GM12878 (cell line): ENCODE measurements around the gene LIN7B. TPM values are rescaled to one million over a fixed set of nuclear protein-coding genes. Genes with fewer than 3 reads are reported as not detected.

Experiments used
- ATAC-seq: fragments of 200-7000 bp; cut with Tn5 transposase; 3 replicates; pipeline ENCODE4 v1.9.1; 2020; ENCODE audit warnings: mild to moderate bottlenecking, moderate library complexity
- BruUV-seq: library from RNA; stranded (reverse); fragments of 400-500 nt; replicated peaks from 2 replicates; lab custom pipeline; 2021; lab: Mats Ljungman, UMichigan
- CTCF ChIA-PET: fragments of 300-600 bp; sonication (Branson Sonifier 250); formaldehyde crosslinking; extraction: SDS; loops from one replicate; lab custom pipeline; 2021; ENCODE audit warnings: inconsistent platforms; lab: Yijun Ruan, JAX
- POLR2A ChIA-PET: fragments of 350-600 bp; formaldehyde crosslinking; extraction: SDS; loops from one replicate; lab custom pipeline; 2021; ENCODE audit warnings: inconsistent platforms; lab: Charles Lee
- RAD21 ChIA-PET: fragments of 300-600 bp; sonication (Branson Sonifier 250); formaldehyde crosslinking; loops from one replicate; lab custom pipeline; 2023; ENCODE audit warnings: antibody characterized with exemption; ENCODE audit not compliant: unreplicated experiment; lab: Charles Lee
- SMC1A ChIA-PET: fragments of 300-600 bp; sonication (Branson Sonifier 250); formaldehyde crosslinking; loops from one replicate; lab custom pipeline; 2023; ENCODE audit not compliant: unreplicated experiment, uncharacterized antibody; lab: Charles Lee
- DNase-seq: peaks from one replicate; pipeline ENCODE4 v3.0.0-alpha.2; 2011; ENCODE audit warnings: low read depth, low spot score
- FAIRE-seq: peaks from 3 replicates; lab custom pipeline; 2011; peaks lifted over from hg19 to GRCh38; lab: Jason Lieb, UNC
- H2AFZ ChIP-seq: 2 replicates; pipeline ENCODE4 v1.6.0; 2011; ENCODE audit warnings: low read depth, low read length, control low read depth; ENCODE audit not compliant: control insufficient read depth
- H3K27ac ChIP-seq: 2 replicates; pipeline ENCODE4 v1.5.1; 2011; ENCODE audit warnings: control low read depth; ENCODE audit not compliant: control insufficient read depth, insufficient read depth
- H3K27me3 ChIP-seq, 2 experiments: replicated peaks in 1 of 2; 2 replicates each; pipeline versions ENCODE4 v1.6.0 to v1.6.1; 2011; ENCODE audit warnings: low read length in 1 of 2; ENCODE audit not compliant: control insufficient read depth in 2 of 2, insufficient read depth in 2 of 2
- H3K36me3 ChIP-seq, 2 experiments: 2 replicates each; pipeline ENCODE4 v1.5.1; 2011; ENCODE audit warnings: low read length in 1 of 2; ENCODE audit not compliant: control insufficient read depth in 2 of 2, insufficient read depth in 2 of 2
- H3K4me1 ChIP-seq: 2 replicates; pipeline ENCODE4 v1.6.1; 2011; ENCODE audit warnings: mild to moderate bottlenecking, low read length, moderate library complexity, mixed read lengths; ENCODE audit not compliant: control insufficient read depth, insufficient read depth
- H3K4me2 ChIP-seq: 2 replicates; pipeline ENCODE4 v1.6.0; 2011; ENCODE audit warnings: control low read depth; ENCODE audit not compliant: control insufficient read depth, insufficient read depth
- H3K4me3 ChIP-seq: fragments of 200-600 bp; sonication (generic); 2 replicates; pipeline ENCODE4 v1.5.1; 2016
- H3K79me2 ChIP-seq: 2 replicates; pipeline ENCODE4 v1.6.0; 2011; ENCODE audit warnings: low read length; ENCODE audit not compliant: control insufficient read depth, insufficient read depth
- H3K9ac ChIP-seq: 2 replicates; pipeline ENCODE4 v1.8.0; 2011; ENCODE audit warnings: low read length, control low read depth, mixed read lengths; ENCODE audit not compliant: control insufficient read depth, insufficient read depth
- H3K9me3 ChIP-seq: replicated peaks from 3 replicates; pipeline ENCODE4 v1.5.1; 2011; ENCODE audit warnings: mild to moderate bottlenecking, low read length; ENCODE audit not compliant: control insufficient read depth, insufficient read depth
- H4K20me1 ChIP-seq: 2 replicates; pipeline ENCODE4 v1.6.0; 2011; ENCODE audit not compliant: control insufficient read depth, insufficient read depth
- IKZF1 ChIP-seq: fragments of 450-650 bp; conservative IDR thresholded peaks from 2 replicates; pipeline ENCODE4 v1.6.1; 2017; ENCODE audit warnings: antibody characterized with exemption, mild to moderate bottlenecking
- POLR2A ChIP-seq: IDR thresholded peaks from 2 replicates; pipeline ENCODE4 v1.6.1; 2011; ENCODE audit warnings: low read depth, mild to moderate bottlenecking, low read length
- WGBS: methylation state at CpG from one replicate; pipeline ENCODE4 v1.1.6; 2016; ENCODE audit warnings: low lambda C conversion rate; ENCODE audit not compliant: insufficient replicate concordance, insufficient coverage; ENCODE audit errors: missing lambda C conversion rate; 5-methylcytosine and 5-hydroxymethylcytosine counted together
- in situ Hi-C: fragments of 300-500 bp; cut with MboI; formaldehyde crosslinking; loops from 9 replicates; pipeline ENCODE4 v1.14.3; 2018; ENCODE audit warnings: mixed read lengths
- intact Hi-C: fragments of 100-400 bp; cut with micrococcal nuclease; formaldehyde crosslinking; loops from one replicate; pipeline ENCODE4 v1.14.2; 2022; ENCODE audit not compliant: unreplicated experiment
- polyA plus RNA-seq, 11 experiments: library from polyadenylated mRNA; depleted of rRNA in 4 of 11; unstranded in 6 of 11; stranded (reverse) in 5 of 11; fragments of >200 nt; fragmentation: Nextera tagmentation in 4 of 11; fragmentation: Illumina TruSeq in 1 of 11; extraction: Ambion mirVana in 4 of 11; extraction: Trizol in 1 of 11; gene quantifications; 1 replicate in 1 of 11; 2 replicates in 10 of 11; pipeline versions ENCODE4 v1.2.1 to v1.2.3, GENCODE V29; 2011 to 2016; ENCODE audit warnings: inconsistent platforms in 2 of 11, missing spikeins in 2 of 11, low read depth in 1 of 11
- total RNA-seq, 4 experiments: library from RNA; depleted of rRNA in 3 of 4; stranded (reverse); fragments of >200 nt in 3 of 4; fragmentation: Illumina TruSeq in 1 of 4; extraction: Trizol in 1 of 4; gene quantifications; 2 replicates each; pipeline versions ENCODE4 v1.2.1 to v1.2.3, GENCODE V29; 2013 to 2021
- TF ChIP-seq, protein P1 (sequence below): fragments of 450-650 bp; IDR thresholded peaks from 2 replicates; pipeline ENCODE4 v1.6.1; 2016; ENCODE audit warnings: mild to moderate bottlenecking, moderate library complexity, borderline replicate concordance
- TF ChIP-seq, protein P2 (sequence below): fragments of 450-650 bp; formaldehyde crosslinking; IDR thresholded peaks from 2 replicates; pipeline ENCODE4 v1.5.0; 2022; ENCODE audit warnings: mild to moderate bottlenecking, missing genetic modification characterization

LIN7B gene
- total and polyA plus RNA-seq, 10 of the 15 experiments (the other 5 are each of a cell fraction or from before 2014, with no cell fraction given): 0.15 to 3.5 (median 1.6) TPM; not detected in 2

DNA sequence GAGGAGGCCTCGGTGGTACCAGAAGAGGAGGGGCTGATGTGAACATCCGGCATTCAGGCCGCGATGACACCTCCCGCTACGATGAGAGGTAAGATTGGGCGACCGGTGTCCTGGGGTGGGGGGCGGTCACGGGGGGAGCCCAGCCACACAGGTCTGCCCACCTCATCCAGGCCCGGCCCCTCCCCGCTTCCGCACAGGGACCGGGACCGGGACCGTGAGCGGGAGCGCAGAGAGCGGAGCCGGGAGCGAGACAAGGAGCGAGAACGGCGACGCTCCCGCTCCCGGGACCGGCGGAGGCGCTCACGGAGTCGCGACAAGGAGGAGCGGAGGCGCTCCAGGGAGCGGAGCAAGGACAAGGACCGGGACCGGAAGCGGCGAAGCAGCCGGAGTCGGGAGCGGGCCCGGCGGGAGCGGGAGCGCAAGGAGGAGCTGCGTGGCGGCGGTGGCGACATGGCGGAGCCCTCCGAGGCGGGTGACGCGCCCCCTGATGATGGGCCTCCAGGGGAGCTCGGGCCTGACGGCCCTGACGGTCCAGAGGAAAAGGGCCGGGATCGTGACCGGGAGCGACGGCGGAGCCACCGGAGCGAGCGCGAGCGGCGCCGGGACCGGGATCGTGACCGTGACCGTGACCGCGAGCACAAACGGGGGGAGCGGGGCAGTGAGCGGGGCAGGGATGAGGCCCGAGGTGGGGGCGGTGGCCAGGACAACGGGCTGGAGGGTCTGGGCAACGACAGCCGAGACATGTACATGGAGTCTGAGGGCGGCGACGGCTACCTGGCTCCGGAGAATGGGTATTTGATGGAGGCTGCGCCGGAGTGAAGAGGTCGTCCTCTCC lies 6.3 kb upstream of the LIN7B start:
- ATAC-seq: no peak
- Histone ChIP-seq H3K9ac (no peak overlapping the region), H3K4me3 (no peak overlapping the region), H3K27ac (no peak overlapping the region), H3K4me1 (no peaks in the 10 kb centered on the region), H3K79me2 (no peaks in the 10 kb centered on the region), H3K4me2 (no peak overlapping the region), H3K27me3 (no peaks in the 10 kb centered on the region), H2AFZ (no peak overlapping the region), H3K36me3 (peaks cover 7 to 41% of the 10 kb centered on the region in 2 experiments), H4K20me1 (no peaks in the 10 kb centered on the region), H3K9me3 (no peaks in the 10 kb centered on the region)
- ChIA-PET CTCF (interaction anchor here (1.0 kb wide), 1 partner anchor 91 kb away, joined by 3 read pairs; no protein-coding TSS in a partner anchor), POLR2A (no interaction called here), RAD21 (no interaction called here), SMC1A (no interaction called here)
- intact Hi-C loops (no loop called here), in situ Hi-C loops (no loop called here)
- 92% methylated on average over 78 of the region's 93 CpGs for WGBS
- DNase-seq: no peak
- no TSS peak for BruUV-seq
- TF ChIP-seq POLR2A: peak; percentile 44; the same call in 1 of the 2 replicates
- TF ChIP-seq, protein P1, sequence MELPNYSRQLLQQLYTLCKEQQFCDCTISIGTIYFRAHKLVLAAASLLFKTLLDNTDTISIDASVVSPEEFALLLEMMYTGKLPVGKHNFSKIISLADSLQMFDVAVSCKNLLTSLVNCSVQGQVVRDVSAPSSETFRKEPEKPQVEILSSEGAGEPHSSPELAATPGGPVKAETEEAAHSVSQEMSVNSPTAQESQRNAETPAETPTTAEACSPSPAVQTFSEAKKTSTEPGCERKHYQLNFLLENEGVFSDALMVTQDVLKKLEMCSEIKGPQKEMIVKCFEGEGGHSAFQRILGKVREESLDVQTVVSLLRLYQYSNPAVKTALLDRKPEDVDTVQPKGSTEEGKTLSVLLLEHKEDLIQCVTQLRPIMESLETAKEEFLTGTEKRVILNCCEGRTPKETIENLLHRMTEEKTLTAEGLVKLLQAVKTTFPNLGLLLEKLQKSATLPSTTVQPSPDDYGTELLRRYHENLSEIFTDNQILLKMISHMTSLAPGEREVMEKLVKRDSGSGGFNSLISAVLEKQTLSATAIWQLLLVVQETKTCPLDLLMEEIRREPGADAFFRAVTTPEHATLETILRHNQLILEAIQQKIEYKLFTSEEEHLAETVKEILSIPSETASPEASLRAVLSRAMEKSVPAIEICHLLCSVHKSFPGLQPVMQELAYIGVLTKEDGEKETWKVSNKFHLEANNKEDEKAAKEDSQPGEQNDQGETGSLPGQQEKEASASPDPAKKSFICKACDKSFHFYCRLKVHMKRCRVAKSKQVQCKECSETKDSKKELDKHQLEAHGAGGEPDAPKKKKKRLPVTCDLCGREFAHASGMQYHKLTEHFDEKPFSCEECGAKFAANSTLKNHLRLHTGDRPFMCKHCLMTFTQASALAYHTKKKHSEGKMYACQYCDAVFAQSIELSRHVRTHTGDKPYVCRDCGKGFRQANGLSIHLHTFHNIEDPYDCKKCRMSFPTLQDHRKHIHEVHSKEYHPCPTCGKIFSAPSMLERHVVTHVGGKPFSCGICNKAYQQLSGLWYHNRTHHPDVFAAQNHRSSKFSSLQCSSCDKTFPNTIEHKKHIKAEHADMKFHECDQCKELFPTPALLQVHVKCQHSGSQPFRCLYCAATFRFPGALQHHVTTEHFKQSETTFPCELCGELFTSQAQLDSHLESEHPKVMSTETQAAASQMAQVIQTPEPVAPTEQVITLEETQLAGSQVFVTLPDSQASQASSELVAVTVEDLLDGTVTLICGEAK: no peak
- TF ChIP-seq, protein P2, sequence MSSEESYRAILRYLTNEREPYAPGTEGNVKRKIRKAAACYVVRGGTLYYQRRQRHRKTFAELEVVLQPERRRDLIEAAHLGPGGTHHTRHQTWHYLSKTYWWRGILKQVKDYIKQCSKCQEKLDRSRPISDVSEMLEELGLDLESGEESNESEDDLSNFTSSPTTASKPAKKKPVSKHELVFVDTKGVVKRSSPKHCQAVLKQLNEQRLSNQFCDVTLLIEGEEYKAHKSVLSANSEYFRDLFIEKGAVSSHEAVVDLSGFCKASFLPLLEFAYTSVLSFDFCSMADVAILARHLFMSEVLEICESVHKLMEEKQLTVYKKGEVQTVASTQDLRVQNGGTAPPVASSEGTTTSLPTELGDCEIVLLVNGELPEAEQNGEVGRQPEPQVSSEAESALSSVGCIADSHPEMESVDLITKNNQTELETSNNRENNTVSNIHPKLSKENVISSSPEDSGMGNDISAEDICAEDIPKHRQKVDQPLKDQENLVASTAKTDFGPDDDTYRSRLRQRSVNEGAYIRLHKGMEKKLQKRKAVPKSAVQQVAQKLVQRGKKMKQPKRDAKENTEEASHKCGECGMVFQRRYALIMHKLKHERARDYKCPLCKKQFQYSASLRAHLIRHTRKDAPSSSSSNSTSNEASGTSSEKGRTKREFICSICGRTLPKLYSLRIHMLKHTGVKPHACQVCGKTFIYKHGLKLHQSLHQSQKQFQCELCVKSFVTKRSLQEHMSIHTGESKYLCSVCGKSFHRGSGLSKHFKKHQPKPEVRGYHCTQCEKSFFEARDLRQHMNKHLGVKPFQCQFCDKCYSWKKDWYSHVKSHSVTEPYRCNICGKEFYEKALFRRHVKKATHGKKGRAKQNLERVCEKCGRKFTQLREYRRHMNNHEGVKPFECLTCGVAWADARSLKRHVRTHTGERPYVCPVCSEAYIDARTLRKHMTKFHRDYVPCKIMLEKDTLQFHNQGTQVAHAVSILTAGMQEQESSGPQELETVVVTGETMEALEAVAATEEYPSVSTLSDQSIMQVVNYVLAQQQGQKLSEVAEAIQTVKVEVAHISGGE: no peak
- TF ChIP-seq IKZF1: 0 out of 2 replicates have a peak, but pooled peaks have one; percentile 18
- no peak for FAIRE-seq
